Lung (tissue), 12 donors: Measurements from ENCODE around the gene CEP76. TPM values are rescaled to one million over a fixed set of nuclear protein-coding genes. Genes with fewer than 3 reads are reported as not detected.

Source experiments
- ATAC-seq: fragments of 200-7000 bp; cut with Tn5 transposase; one replicate; pipeline ENCODE4 v1.9.1; 2020; ENCODE audit warnings: moderate number of reproducible peaks; ENCODE audit not compliant: insufficient read depth, low FRiP score
- DNase-seq, 3 donors: peaks; one replicate each; pipeline ENCODE4 v3.0.0-alpha.2; 2013 to 2017
- H3K27ac ChIP-seq, 2 donors: one replicate each; pipeline ENCODE4 v1.5.1; 2013; ENCODE audit warnings: mild to moderate bottlenecking in 2 of 2, moderate library complexity in 2 of 2, control low read depth in 1 of 2, inconsistent platforms in 1 of 2, low read depth in 1 of 2, low read length in 1 of 2
- H3K27me3 ChIP-seq, 3 donors: one replicate each; pipeline ENCODE4 v1.5.1; 2013; ENCODE audit warnings: low read length in 2 of 3; ENCODE audit not compliant: control insufficient read depth in 3 of 3, insufficient read depth in 3 of 3
- H3K36me3 ChIP-seq, 4 donors: one replicate each; pipeline ENCODE4 v1.5.1; 2013; ENCODE audit warnings: low read length in 4 of 4, mild to moderate bottlenecking in 1 of 4, moderate library complexity in 1 of 4; ENCODE audit not compliant: control insufficient read depth in 4 of 4, insufficient read depth in 4 of 4
- H3K4me1 ChIP-seq, 5 donors: one replicate each; pipeline ENCODE4 v1.5.1; 2013; ENCODE audit warnings: low read length in 5 of 5, mild to moderate bottlenecking in 2 of 5, moderate library complexity in 1 of 5; ENCODE audit not compliant: control insufficient read depth in 5 of 5, insufficient read depth in 5 of 5
- H3K4me3 ChIP-seq: one replicate; pipeline ENCODE4 v1.5.1; 2013; ENCODE audit warnings: mild to moderate bottlenecking, control low read depth, moderate library complexity
- H3K9ac ChIP-seq, 2 donors: one replicate each; pipeline ENCODE4 v1.5.1; 2013; ENCODE audit warnings: low read length in 2 of 2, control low read depth in 1 of 2; ENCODE audit not compliant: insufficient read depth in 1 of 2
- H3K9me3 ChIP-seq, 4 donors: one replicate each; pipeline ENCODE4 v1.5.1; 2013; ENCODE audit warnings: low read length in 3 of 4, mild to moderate bottlenecking in 1 of 4, moderate library complexity in 1 of 4; ENCODE audit not compliant: control insufficient read depth in 4 of 4, insufficient read depth in 3 of 4
- WGBS, 2 donors: extraction: QIAGEN DNeasy Blood & Tissue Kit; methylation state at CpG; one replicate each; pipeline ENCODE4 v1.1.7; 2013; 5-methylcytosine and 5-hydroxymethylcytosine counted together
- polyA plus RNA-seq, 2 donors: library from polyadenylated mRNA; stranded (reverse); fragments of 200-250 nt; gene quantifications; one replicate each; pipeline ENCODE4 v1.2.1, GENCODE V29; 2013
- total RNA-seq, 2 donors: library from RNA; depleted of rRNA in 1 of 2; stranded (reverse); fragments of >200 nt in 1 of 2; gene quantifications; one replicate each; pipeline ENCODE4 v1.2.1, GENCODE V29; 2014 to 2021
- TF ChIP-seq, protein P1 (sequence below): IDR thresholded peaks from 2 replicates; pipeline ENCODE4 v1.5.1; 2012; ENCODE audit warnings: mild to moderate bottlenecking; ENCODE audit errors: control extremely low read depth, extremely low read depth
- donor health status: control.
- donor health status: control.
- donor health status: Bipolar disorder and iron deficiency.
- donor health status: healthy.
- donor health status: DM: yes; HTN: yes; CAD: no.

CEP76 gene
- total and polyA plus RNA-seq, 4 donors: 3.0 to 10.4 (median 3.9) TPM

DNA sequence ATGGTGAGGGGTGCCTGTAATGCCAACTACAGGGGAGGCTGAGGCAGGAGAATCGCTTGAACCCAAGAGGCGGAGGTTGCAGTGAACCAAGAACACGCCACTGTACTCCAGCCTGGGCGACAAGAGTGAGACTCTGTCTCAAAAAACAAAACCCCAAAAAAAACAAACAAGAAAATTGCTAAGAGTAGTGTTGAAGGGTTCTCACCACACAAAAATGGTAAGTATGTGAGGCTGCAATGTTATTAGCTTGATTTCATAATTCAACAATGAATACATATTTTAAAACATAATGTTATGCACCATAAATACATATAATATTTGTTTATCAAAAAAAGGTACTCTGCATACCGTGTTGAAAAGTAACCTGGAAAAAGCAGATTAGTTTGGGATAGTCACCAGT is 46.1 kb upstream of the CEP76 start:
- DNase-seq (no peak), ATAC-seq (no peak)
- Histone ChIP-seq H3K4me1 (no peaks in the 10 kb centered on the region), H3K4me3 (no peak overlapping the region), H3K27ac (no peak overlapping the region), H3K9ac (no peak overlapping the region), H3K36me3 (no peaks in the 10 kb centered on the region), H3K9me3 (no peaks in the 10 kb centered on the region), H3K27me3 (no peaks in the 10 kb centered on the region)
- TF ChIP-seq, protein P1, sequence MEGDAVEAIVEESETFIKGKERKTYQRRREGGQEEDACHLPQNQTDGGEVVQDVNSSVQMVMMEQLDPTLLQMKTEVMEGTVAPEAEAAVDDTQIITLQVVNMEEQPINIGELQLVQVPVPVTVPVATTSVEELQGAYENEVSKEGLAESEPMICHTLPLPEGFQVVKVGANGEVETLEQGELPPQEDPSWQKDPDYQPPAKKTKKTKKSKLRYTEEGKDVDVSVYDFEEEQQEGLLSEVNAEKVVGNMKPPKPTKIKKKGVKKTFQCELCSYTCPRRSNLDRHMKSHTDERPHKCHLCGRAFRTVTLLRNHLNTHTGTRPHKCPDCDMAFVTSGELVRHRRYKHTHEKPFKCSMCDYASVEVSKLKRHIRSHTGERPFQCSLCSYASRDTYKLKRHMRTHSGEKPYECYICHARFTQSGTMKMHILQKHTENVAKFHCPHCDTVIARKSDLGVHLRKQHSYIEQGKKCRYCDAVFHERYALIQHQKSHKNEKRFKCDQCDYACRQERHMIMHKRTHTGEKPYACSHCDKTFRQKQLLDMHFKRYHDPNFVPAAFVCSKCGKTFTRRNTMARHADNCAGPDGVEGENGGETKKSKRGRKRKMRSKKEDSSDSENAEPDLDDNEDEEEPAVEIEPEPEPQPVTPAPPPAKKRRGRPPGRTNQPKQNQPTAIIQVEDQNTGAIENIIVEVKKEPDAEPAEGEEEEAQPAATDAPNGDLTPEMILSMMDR: no peak
- 77 to 80% methylated on average over 5 of the region's 5 CpGs for WGBS, 2 donors

DNA sequence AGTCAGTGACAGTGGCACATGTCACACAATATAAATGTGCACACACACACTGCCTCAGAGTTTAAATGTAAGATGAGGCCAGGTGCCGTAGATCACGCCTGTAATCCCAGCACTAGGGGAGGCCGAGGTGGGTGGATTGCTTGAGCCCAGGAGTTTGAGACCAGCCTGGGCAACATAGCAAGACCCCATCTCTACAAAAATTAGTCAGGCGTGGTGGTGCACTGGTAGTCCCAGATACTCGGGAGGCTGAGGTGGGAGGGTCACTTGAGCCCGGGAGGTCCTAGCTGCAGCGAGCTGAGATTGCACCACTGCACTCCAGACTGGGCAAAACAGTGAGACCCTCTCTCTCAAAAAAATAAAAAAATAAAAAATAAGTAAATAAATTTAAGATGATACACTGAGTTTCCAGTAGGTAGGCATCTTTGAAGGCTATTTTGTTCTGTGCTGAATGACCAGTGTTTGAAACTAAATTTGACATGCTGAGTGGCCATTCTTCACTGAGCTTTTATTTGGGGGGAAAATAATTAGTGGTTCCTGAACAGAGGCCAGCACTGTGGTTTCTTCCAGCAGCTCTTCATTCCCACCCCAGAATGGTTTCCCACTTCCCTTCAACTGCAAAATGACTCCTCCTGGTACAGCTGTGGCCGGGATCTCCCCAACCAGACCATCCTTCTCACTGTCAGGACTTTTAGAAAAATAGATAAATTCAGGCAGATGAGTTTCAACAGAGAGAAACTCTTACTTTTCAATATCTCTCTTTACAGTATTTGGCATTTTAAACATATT is 45.2 kb upstream of the CEP76 start:
- Histone ChIP-seq H3K4me1 (no peaks in the 10 kb centered on the region), H3K36me3 (no peaks in the 10 kb centered on the region), H3K9me3 (no peaks in the 10 kb centered on the region), H3K4me3 (no peak overlapping the region), H3K27ac (no peak overlapping the region), H3K9ac (no peak overlapping the region), H3K27me3 (no peaks in the 10 kb centered on the region)
- ATAC-seq (no peak), DNase-seq (no peak)
- 88 to 89% methylated on average over 8 of the region's 8 CpGs for WGBS, 2 donors
- TF ChIP-seq, protein P1: no peak

DNA sequence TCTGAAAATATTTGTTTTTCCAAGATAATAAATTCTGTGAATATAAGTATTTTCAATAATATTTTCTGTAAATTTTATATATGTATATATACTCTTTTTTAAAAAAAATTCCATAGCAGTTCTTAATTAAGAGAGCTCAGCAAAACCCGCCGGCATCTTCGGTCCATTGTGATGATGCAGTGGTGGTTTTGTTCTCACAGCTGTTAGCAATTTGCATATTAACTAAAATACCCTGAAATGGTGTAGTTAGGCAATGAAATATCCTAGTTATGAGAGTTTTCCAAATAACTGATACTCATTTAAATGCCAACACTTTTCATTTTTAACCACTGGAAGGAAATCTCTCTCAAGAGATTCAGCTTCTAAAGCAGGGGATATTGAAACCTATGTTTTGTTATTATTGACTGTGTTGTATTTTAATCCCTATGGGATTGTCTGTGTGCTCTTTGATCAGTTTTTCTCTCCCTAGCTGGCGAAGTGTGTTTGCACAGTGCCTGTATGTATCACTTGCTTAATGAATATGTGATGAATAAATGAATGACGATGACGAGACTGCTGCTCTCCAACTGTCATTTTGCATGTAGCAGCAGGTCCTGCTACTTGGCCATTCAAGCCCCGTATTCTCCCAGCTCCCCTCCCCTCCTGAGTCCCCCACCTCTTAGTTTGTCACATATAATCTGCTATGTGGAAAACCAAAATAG is 42.7 kb upstream of the CEP76 start:
- Histone ChIP-seq H3K36me3 (no peaks in the 10 kb centered on the region), H3K9ac (no peak overlapping the region), H3K4me3 (no peak overlapping the region), H3K27ac (no peak overlapping the region), H3K9me3 (no peaks in the 10 kb centered on the region), H3K27me3 (no peaks in the 10 kb centered on the region), H3K4me1 (peaks cover 0 to 2% (median 0%) of the 10 kb centered on the region in 5 donors)
- ATAC-seq (no peak), DNase-seq (no peak)
- WGBS, 2 donors: 88 to 95% methylated on average over 7 of the region's 7 CpGs
- TF ChIP-seq, protein P1: no peak
